Caco-2 (cell line): Measurements from ENCODE around the gene CACNA1G. TPM values are rescaled to one million over a fixed set of nuclear protein-coding genes. Genes with fewer than 3 reads are reported as not detected.

Experiments
- BruUV-seq: library from RNA; stranded (reverse); fragments of 400-500 nt; replicated peaks from 2 replicates; lab custom pipeline; 2021; lab: Mats Ljungman, UMichigan
- CTCF ChIA-PET: fragments of 300-600 bp; sonication (Branson Sonifier 250); formaldehyde crosslinking; loops from one replicate; lab custom pipeline; 2022; ENCODE audit warnings: antibody characterized with exemption; lab: Charles Lee
- POLR2A ChIA-PET: fragments of 300-600 bp; sonication (Branson Sonifier 250); formaldehyde crosslinking; loops from one replicate; lab custom pipeline; 2022; ENCODE audit warnings: antibody characterized with exemption; lab: Charles Lee
- DNase-seq, 2 experiments: peaks; one replicate each; pipeline versions ENCODE4 v3.0.0 to v3.0.0-alpha.2; 2020 to 2022
- H3K27me3 ChIP-seq: replicated peaks from 2 replicates; pipeline ENCODE4 v1.6.0; 2011; ENCODE audit warnings: low read length; ENCODE audit not compliant: control insufficient read depth, insufficient read depth
- H3K36me3 ChIP-seq: 2 replicates; pipeline ENCODE4 v1.5.1; 2011; ENCODE audit warnings: low read length; ENCODE audit not compliant: control insufficient read depth, insufficient read depth
- H3K4me1 ChIP-seq: fragments of 250-450 bp; sonication (Bioruptor Pico); 2 replicates; pipeline ENCODE4 v1.5.1; 2020; ENCODE audit warnings: mild to moderate bottlenecking
- H3K4me3 ChIP-seq: 2 replicates; pipeline ENCODE4 v1.5.1; 2011; ENCODE audit warnings: low read depth, mild to moderate bottlenecking, control low read depth, low read length
- H3K9me3 ChIP-seq: fragments of 250-450 bp; sonication (Bioruptor Pico); 2 replicates; pipeline ENCODE4 v1.5.1; 2020; ENCODE audit warnings: mild to moderate bottlenecking, moderate library complexity
- H3K27ac Mint-ChIP-seq: one replicate; pipeline ENCODE4 v1.8.0; 2022; ENCODE audit warnings: mixed read lengths; ENCODE audit not compliant: unreplicated experiment
- H3K27me3 Mint-ChIP-seq: one replicate; pipeline ENCODE4 v1.8.0; 2022; ENCODE audit warnings: mixed read lengths; ENCODE audit not compliant: insufficient read depth, unreplicated experiment
- H3K36me3 Mint-ChIP-seq: one replicate; pipeline ENCODE4 v1.8.0; 2022; ENCODE audit warnings: mild to moderate bottlenecking, mixed read lengths; ENCODE audit not compliant: insufficient read depth, unreplicated experiment
- H3K4me1 Mint-ChIP-seq: one replicate; pipeline ENCODE4 v1.8.0; 2022; ENCODE audit warnings: low read depth, mixed read lengths; ENCODE audit not compliant: unreplicated experiment
- H3K4me3 Mint-ChIP-seq: one replicate; pipeline ENCODE4 v1.8.0; 2022; ENCODE audit warnings: mild to moderate bottlenecking, moderate library complexity, mixed read lengths; ENCODE audit not compliant: unreplicated experiment
- H3K9me3 Mint-ChIP-seq: one replicate; pipeline ENCODE4 v1.8.0; 2022; ENCODE audit warnings: mixed read lengths; ENCODE audit not compliant: unreplicated experiment
- intact Hi-C: fragments of 100-400 bp; cut with micrococcal nuclease; formaldehyde crosslinking; loops from one replicate; pipeline ENCODE4 v1.10.0; 2022; ENCODE audit not compliant: unreplicated experiment
- total RNA-seq: library from RNA; stranded (reverse); gene quantifications from 2 replicates; pipeline ENCODE4 v1.2.3, GENCODE V29; 2022
- TF ChIP-seq, protein P1 (sequence below), 2 experiments: fragments of 200-600 bp in 1 of 2; IDR thresholded peaks; 1 replicate in 1 of 2; 2 replicates in 1 of 2; pipeline versions ENCODE4 v1.5.1 to v1.8.0; 2011 to 2022; ENCODE audit warnings: antibody characterized with exemption in 1 of 2, control low read depth in 1 of 2, inconsistent platforms in 1 of 2, low read depth in 1 of 2, low read length in 1 of 2, mild to moderate bottlenecking in 1 of 2, moderate library complexity in 1 of 2; ENCODE audit not compliant: insufficient read depth in 1 of 2, severe bottlenecking in 1 of 2, unreplicated experiment in 1 of 2

The CACNA1G gene
- total RNA-seq, 1 experiment from 2014 or later, result 1.4 TPM

GRCh38 chr17:50544516-50544915 is 16.0 kb upstream of the CACNA1G start:
- Mint-ChIP-seq H3K4me3 (peak overlapping the region; percentile 77), H3K36me3 (peaks cover 35% of the 10 kb centered on the region), H3K27me3 (no peaks in the 10 kb centered on the region), H3K27ac (peak overlapping the region; percentile 39), H3K4me1 (peaks cover 61% of the 10 kb centered on the region), H3K9me3 (no peaks in the 10 kb centered on the region)
- TF ChIP-seq, protein P1, sequence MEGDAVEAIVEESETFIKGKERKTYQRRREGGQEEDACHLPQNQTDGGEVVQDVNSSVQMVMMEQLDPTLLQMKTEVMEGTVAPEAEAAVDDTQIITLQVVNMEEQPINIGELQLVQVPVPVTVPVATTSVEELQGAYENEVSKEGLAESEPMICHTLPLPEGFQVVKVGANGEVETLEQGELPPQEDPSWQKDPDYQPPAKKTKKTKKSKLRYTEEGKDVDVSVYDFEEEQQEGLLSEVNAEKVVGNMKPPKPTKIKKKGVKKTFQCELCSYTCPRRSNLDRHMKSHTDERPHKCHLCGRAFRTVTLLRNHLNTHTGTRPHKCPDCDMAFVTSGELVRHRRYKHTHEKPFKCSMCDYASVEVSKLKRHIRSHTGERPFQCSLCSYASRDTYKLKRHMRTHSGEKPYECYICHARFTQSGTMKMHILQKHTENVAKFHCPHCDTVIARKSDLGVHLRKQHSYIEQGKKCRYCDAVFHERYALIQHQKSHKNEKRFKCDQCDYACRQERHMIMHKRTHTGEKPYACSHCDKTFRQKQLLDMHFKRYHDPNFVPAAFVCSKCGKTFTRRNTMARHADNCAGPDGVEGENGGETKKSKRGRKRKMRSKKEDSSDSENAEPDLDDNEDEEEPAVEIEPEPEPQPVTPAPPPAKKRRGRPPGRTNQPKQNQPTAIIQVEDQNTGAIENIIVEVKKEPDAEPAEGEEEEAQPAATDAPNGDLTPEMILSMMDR (IDR thresholded peaks at IDR 0.05; ENCODE audit: insufficient read depth in 1 of 2, low read depth in 1 of 2, low read length in 1 of 2, severe bottlenecking in 1 of 2, unreplicated experiment in 1 of 2), result no peak
- H3K27me3 ChIP-seq, result no peaks in the 10 kb centered on the region
- ChIA-PET CTCF (interaction anchor here (0.6 to 3.2 kb wide), 7 partner anchors 16 to 161 kb away, joined by 3 to 35 read pairs (median 7); partner anchors contain the start of gene CACNA1G), POLR2A (no interaction called here)
- DNase-seq, result no peak
- H3K36me3 ChIP-seq, result peaks cover 1% of the 10 kb centered on the region; the same call in 1 of the 2 replicates
- no peak overlapping the region for H3K4me3 ChIP-seq
- intact Hi-C loops, result loop anchor here (10.0 kb wide), 1 partner anchor 240 kb away; no protein-coding TSS in a partner anchor
- peaks cover 60% of the 10 kb centered on the region for H3K4me1 ChIP-seq
- H3K9me3 ChIP-seq, result no peaks in the 10 kb centered on the region
- BruUV-seq, result no TSS peak

DNA sequence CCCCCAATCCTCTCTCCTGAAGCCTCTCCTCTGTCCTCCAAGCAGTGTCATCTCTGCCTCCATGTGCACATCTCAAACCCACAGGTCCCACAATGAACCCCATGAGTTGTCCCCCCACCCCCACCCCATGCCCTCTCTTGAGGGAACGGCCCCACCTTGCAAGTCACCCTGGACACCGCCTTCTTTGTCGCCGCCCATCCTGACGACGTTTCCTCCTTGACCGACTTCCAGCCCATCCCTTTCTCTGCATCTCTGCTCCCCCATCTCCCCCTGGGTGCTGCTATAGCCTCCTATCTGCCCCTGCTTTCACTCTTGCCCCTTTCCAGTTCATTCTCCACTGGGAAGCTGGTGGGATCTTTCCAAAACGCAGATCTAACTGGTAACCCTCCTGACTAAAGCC is 15.2 kb upstream of the CACNA1G start:
- Mint-ChIP-seq H3K27ac (peak overlapping the region; percentile 39), H3K27me3 (no peaks in the 10 kb centered on the region), H3K36me3 (peaks cover 29% of the 10 kb centered on the region), H3K9me3 (no peaks in the 10 kb centered on the region), H3K4me3 (no peak overlapping the region), H3K4me1 (peaks cover 53% of the 10 kb centered on the region)
- H3K4me3 ChIP-seq, result no peak overlapping the region
- H3K4me1 ChIP-seq, result peaks cover 52% of the 10 kb centered on the region
- no TSS peak for BruUV-seq
- peaks cover 5% of the 10 kb centered on the region for H3K36me3 ChIP-seq
- intact Hi-C loops, result loop anchor here (10.0 kb wide), 1 partner anchor 239 kb away; no protein-coding TSS in a partner anchor
- TF ChIP-seq, protein P1 (IDR thresholded peaks at IDR 0.05; ENCODE audit: insufficient read depth in 1 of 2, low read depth in 1 of 2, low read length in 1 of 2, severe bottlenecking in 1 of 2, unreplicated experiment in 1 of 2), result no peak
- CTCF ChIA-PET, result interaction anchor here (0.6 to 1.7 kb wide), 3 partner anchors 81 to 224 kb away, joined by 4 to 7 read pairs (median 5); no protein-coding TSS in a partner anchor
- no peaks in the 10 kb centered on the region for H3K27me3 ChIP-seq
- DNase-seq, result no peak
- H3K9me3 ChIP-seq, result no peaks in the 10 kb centered on the region
- POLR2A ChIA-PET, result no interaction called here

- H3K4me1 Mint-ChIP-seq, result peaks cover 45% of the 10 kb centered on the region
- Histone ChIP-seq H3K4me3 (peak overlapping the region; percentile 57), H3K4me1 (peaks cover 39% of the 10 kb centered on the region), H3K36me3 (peaks cover 7% of the 10 kb centered on the region), H3K9me3 (no peaks in the 10 kb centered on the region), H3K27me3 (no peaks in the 10 kb centered on the region)
- ChIA-PET CTCF (interaction anchor here (0.6 to 5.6 kb wide), 9 partner anchors 9 to 236 kb away, joined by 3 to 272 read pairs (median 6); partner anchors contain the start of genes CACNA1G and RSAD1), POLR2A (no interaction called here)
- TF ChIP-seq, protein P1 (IDR thresholded peaks at IDR 0.05; ENCODE audit: insufficient read depth in 1 of 2, low read depth in 1 of 2, low read length in 1 of 2, severe bottlenecking in 1 of 2, unreplicated experiment in 1 of 2), result no peak
- peak overlapping the region; percentile 72 for H3K27ac Mint-ChIP-seq
- no TSS peak for BruUV-seq
- no peak for DNase-seq
- H3K36me3 Mint-ChIP-seq, result peaks cover 26% of the 10 kb centered on the region
- peak overlapping the region; percentile 80 for H3K4me3 Mint-ChIP-seq
- intact Hi-C loops, result loop anchor here (1.0 to 10.0 kb wide), 9 partner anchors 14 to 410 kb away; partner anchors contain the start of gene CACNA1G
- no peaks in the 10 kb centered on the region for H3K9me3 Mint-ChIP-seq
- no peaks in the 10 kb centered on the region for H3K27me3 Mint-ChIP-seq
These were observed 13.8 kb upstream of the CACNA1G start for GRCh38 chr17:50546701-50547034.
